CD4-positive, alpha-beta T cell treated with Interleukin-1 beta for 1 hour (primary cell): ENCODE results near the gene ZNF407.
"Not testable (repeated sequence)": the region's sequence is repeated elsewhere in the genome, so short reads cannot be mapped to it uniquely, and the experiment has no call there.

Experiments
- DNase-seq, 2 donors: peaks; one replicate each; pipeline ENCODE4 v3.0.0-alpha.2; 2020 to 2022

ZNF407 gene

GRCh38 chr18:75083761-75084160 is 486.1 kb downstream of the ZNF407 start:
- no peak for DNase-seq

GRCh38 chr18:75085676-75086075 is 488.0 kb downstream of the ZNF407 start:
- not testable (repeated sequence) for DNase-seq

DNA sequence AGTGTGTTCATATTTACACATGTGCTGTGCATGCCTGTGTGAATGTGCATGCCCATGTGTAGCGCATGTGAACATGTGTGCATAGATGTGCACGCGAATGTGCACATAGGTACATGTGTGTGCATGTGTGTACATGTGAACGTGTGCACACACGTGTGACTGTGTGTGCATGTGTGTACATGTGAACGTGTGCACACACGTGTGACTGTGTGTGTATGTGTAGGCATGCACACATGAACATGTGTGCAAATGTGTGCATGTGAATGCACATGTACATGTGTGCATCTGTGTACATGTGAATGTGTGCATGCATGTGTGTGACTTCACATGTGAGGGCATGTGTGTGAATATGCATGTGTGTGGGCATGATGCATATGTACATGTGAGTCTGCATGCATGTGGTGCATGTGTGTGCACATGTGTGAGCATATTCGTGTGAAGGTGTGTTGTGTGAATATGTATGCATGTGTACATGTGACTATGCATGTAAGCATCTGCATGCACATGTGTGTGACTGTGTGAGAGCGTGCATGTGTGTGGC is 488.9 kb downstream of the ZNF407 start:
- no peak for DNase-seq

DNA sequence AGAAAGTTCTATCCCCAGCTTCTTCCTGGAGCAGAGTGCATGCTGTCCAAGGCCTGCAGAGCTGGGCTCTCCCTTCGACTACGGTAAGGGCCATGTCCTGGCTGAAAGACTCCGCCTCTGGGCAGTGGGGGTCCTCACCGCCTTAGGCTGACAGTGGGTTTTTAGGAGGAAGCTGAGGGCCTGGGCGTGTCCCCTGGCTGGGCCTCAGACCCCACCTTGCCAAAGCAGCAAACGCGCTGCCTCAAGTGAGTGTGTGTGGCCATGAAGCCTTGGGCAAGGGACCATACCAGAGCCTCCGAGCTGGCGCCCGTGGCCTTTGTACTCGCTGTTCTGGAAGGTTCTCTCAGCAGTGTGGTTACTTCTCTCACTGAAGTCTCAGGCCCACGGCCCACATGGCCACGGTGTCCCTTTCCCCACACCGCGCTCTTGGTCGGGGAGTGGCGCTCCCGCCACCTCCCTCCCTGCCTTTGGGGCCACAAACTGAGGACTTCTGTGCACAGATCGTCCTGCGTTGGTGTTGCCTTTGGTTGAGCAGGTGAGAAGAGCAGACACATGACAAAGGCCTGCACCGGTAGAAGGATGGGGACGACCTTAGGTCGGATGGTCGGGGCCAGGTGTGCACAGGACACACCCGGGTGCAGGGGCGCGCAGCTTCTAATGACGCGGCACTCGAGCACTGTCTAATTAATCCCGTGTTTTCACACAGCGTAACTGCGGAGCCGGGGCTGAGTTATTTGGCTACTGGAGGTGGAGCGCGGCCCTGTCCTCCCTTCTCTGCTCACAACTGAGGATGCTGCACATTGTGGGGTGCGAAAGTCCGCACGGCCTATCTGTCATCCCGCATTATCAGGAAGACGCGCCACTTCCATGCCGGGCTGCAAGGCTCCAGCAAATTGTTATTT is 489.7 kb downstream of the ZNF407 start:
- DNase-seq, result no peak

- no peak for DNase-seq
Measured at GRCh38 chr18:75088021-75088506, 490.4 kb downstream of the ZNF407 start.

- DNase-seq, result no peak
Measured at GRCh38 chr18:75088622-75089211, 491.0 kb downstream of the ZNF407 start.

DNA sequence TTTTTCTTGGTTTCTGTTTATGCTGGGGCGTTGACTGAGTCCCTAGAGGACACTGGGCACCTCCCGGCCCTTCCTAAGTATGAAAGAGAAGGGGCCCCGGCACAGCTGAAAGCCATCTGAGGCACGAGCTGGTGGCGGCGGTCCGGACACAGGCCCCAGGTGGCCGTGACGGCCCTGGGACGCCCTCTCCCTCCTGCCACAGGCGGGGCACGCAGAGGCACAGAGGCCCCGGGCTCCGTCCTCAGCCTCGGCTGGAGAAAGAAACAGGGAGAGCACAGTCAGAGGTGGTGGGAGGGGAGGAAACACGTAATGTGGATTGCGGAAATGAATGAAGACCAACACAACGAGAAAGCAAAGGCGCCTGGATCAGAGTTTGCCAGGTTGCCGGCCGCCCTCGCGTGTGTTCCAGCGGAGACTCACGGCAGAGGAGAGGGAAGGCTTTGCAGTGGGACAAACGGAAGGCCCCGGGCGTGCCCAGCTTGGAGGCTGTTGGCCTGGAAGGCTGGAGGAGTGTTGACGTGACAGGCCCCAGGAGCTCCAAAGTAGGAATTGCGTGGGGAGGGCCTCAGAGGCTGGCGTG is 492.2 kb downstream of the ZNF407 start:
- no peak for DNase-seq

DNA sequence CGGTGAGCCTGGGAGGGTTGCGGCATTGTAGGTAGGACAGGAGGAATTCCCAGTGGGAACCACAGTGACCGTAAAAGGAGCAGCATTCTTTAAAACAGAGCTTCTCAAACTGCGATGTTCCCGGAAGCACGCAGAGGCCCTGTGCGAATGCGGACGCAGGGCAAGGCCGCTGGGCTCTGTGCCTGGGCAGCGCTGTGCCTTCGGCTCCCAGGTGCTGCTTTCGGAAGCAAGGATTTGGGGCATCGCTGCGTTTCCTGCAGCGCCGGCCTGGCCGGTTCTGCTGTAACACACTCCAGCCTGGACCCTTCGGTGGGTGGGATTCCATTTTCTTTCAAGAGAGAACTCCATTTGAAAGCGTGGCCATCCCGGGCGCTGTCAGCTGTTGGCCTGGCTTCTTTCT is 492.7 kb downstream of the ZNF407 start:
- DNase-seq, result no peak

GRCh38 chr18:75097491-75098225 is 500.0 kb downstream of the ZNF407 start:
- no peak for DNase-seq

GRCh38 chr18:75100832-75101630 is 503.4 kb downstream of the ZNF407 start:
- DNase-seq, result no peak

- no peak for DNase-seq
Measured at GRCh38 chr18:75101916-75102315, 504.2 kb downstream of the ZNF407 start.

GRCh38 chr18:75104029-75104428 is 506.4 kb downstream of the ZNF407 start:
- DNase-seq, result not testable (repeated sequence)

- no peak for DNase-seq
Measured at GRCh38 chr18:75104483-75104882, 506.8 kb downstream of the ZNF407 start.

DNA sequence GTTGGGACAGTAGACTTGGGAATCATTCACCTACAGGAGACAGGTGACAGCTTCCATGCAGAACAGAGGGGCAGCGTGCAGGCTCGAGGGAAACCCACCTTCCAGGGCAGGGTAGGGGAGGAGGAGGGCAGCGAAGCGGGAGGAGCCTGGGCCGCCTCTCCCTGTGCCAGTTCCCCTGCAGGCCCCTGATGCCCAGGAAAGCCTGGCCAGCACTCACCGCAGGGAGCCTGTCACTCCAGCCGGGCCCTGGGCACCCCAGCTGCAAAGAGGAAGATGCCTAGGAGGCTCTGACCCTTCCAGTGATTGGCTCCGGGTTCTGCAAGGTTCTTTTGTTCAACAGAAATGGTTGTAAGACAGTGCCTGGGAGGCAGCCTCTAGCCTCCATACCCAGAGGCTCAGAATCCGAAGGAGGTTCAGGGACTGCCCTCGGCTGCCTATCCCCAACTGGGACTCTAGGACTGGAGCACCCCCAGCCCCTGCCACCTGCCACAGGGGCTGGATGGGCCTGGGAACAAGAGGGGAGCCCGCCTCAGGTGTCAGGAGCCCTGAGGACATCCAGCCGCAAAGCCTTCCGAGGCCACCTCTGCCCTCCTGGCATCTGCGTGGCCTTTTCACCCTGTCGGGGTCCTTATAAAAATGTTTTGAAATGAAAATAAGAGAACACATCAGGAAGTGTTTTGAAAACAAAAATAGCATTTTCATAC is 508.0 kb downstream of the ZNF407 start:
- no peak for DNase-seq

GRCh38 chr18:75106746-75107145 is 509.1 kb downstream of the ZNF407 start:
- DNase-seq, result no peak

GRCh38 chr18:75107196-75107930 is 509.7 kb downstream of the ZNF407 start:
- no peak for DNase-seq

GRCh38 chr18:75107931-75108276 is 510.2 kb downstream of the ZNF407 start:
- DNase-seq, result no peak

GRCh38 chr18:75108579-75109318 is 511.1 kb downstream of the ZNF407 start:
- DNase-seq, result no peak

DNA sequence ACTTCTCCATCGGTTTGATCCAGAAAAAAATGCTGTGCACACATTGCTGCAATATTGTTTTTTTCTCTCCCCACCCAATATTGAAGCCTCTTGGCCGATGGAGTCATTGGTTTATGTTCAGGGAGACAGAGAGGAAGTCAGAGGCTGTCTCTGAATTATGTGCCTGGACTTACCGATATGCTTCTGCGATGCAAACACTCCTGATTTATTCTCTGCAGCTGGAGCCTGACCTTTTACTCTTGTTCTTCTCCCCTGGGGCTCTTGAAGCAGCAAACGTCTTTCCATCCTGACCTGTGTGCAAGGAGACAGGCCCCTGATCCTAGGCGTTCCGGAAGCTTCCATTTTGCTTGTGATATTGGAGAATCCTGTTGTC is 511.6 kb downstream of the ZNF407 start:
- no peak for DNase-seq

GRCh38 chr18:75109819-75110218 is 512.1 kb downstream of the ZNF407 start:
- no peak for DNase-seq
